Measurements from ENCODE around the gene KPNA5.

DNA sequence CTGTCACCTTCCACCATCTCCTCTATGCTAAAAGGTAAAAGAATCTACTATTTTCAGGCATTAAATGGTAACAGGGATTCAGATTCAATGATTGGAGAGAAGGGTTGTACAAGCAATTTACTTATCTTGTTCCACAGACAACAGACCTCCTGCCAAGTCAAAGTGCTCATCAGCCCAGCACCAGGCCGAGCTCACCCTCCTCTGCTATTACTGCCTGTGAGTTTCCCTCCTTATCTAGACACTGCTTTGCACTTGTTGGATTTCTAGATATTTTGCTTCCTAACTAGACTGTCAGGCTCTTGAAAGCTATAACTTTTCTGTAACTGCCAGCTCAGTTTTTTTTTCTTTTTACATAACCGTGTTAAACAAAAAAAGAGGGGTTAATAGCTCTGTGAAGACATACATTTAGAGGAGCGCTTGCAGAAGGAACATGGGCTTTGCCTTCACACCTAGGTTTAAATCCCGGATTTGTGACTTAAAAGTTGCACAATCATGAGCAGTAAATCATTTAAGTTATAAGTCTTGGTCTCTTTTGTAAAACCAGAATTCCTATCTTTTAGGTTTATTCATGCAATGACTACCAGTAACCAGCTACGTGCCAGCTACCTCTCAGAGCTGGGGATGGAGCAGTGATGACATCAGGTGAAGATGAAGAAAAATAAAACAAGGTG, 85.6 kb downstream of the KPNA5 start:
- TF ChIP-seq EP300 (IDR thresholded peaks at IDR 0.05) (no peak), POLR2AphosphoS5 (IDR thresholded peaks at IDR 0.05) (no peak)
- TF ChIP-seq, protein P1, sequence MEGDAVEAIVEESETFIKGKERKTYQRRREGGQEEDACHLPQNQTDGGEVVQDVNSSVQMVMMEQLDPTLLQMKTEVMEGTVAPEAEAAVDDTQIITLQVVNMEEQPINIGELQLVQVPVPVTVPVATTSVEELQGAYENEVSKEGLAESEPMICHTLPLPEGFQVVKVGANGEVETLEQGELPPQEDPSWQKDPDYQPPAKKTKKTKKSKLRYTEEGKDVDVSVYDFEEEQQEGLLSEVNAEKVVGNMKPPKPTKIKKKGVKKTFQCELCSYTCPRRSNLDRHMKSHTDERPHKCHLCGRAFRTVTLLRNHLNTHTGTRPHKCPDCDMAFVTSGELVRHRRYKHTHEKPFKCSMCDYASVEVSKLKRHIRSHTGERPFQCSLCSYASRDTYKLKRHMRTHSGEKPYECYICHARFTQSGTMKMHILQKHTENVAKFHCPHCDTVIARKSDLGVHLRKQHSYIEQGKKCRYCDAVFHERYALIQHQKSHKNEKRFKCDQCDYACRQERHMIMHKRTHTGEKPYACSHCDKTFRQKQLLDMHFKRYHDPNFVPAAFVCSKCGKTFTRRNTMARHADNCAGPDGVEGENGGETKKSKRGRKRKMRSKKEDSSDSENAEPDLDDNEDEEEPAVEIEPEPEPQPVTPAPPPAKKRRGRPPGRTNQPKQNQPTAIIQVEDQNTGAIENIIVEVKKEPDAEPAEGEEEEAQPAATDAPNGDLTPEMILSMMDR (IDR thresholded peaks at IDR 0.05) = no peak
